ENCODE results near the gene OTOS. TPM values are rescaled to one million over a fixed set of nuclear protein-coding genes. Genes with fewer than 3 reads are reported as not detected.

Gene OTOS
- total and polyA plus RNA-seq, 2 of the 13 experiments (the other 11 are each of a cell fraction or from before 2014, with no cell fraction given), result not detected

- TF ChIP-seq, protein P1, sequence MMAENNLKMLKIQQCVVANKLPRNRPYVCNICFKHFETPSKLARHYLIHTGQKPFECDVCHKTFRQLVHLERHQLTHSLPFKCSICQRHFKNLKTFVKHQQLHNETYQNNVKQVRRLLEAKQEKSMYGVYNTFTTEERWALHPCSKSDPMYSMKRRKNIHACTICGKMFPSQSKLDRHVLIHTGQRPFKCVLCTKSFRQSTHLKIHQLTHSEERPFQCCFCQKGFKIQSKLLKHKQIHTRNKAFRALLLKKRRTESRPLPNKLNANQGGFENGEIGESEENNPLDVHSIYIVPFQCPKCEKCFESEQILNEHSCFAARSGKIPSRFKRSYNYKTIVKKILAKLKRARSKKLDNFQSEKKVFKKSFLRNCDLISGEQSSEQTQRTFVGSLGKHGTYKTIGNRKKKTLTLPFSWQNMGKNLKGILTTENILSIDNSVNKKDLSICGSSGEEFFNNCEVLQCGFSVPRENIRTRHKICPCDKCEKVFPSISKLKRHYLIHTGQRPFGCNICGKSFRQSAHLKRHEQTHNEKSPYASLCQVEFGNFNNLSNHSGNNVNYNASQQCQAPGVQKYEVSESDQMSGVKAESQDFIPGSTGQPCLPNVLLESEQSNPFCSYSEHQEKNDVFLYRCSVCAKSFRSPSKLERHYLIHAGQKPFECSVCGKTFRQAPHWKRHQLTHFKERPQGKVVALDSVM (CRISPR knock-in tag; IDR thresholded peaks at IDR 0.05), result no peak
- TF ChIP-seq ZNF644 (CRISPR knock-in tag; IDR thresholded peaks at IDR 0.05; ENCODE audit: low read depth) (no peak), ARID2 (CRISPR knock-in tag; IDR thresholded peaks at IDR 0.05; ENCODE audit: borderline replicate concordance) (0 out of 2 replicates have a peak, but pooled peaks have one; percentile 11), GPBP1L1 (CRISPR knock-in tag; IDR thresholded peaks at IDR 0.05) (no peak), ZBTB39 (CRISPR knock-in tag; IDR thresholded peaks at IDR 0.05) (no peak), ZNF703 (CRISPR knock-in tag; IDR thresholded peaks at IDR 0.05; ENCODE audit: borderline replicate concordance) (0 out of 2 replicates have a peak, but pooled peaks have one; percentile 82), TEAD2 (CRISPR knock-in tag; IDR thresholded peaks at IDR 0.05) (no peak), ZNF337 (CRISPR knock-in tag; IDR thresholded peaks at IDR 0.05; ENCODE audit: borderline replicate concordance, low read depth) (peak; percentile 74; the same call in 1 of the 2 replicates), SUZ12 (IDR thresholded peaks at IDR 0.05; ENCODE audit: low read depth, low read length) (no peak), SETDB1 (CRISPR knock-in tag; IDR thresholded peaks at IDR 0.05; ENCODE audit: borderline replicate concordance) (no peak), ZFP37 (CRISPR knock-in tag; IDR thresholded peaks at IDR 0.05; ENCODE audit: borderline replicate concordance) (no peak), MNT (IDR thresholded peaks at IDR 0.05) (peak; percentile 4; the same call in 1 of the 2 replicates), ZNF10 (CRISPR knock-in tag; IDR thresholded peaks at IDR 0.05; ENCODE audit: borderline replicate concordance, low read depth) (no peak), ZSCAN31 (CRISPR knock-in tag; IDR thresholded peaks at IDR 0.05; ENCODE audit: low read depth) (peak; percentile 93)
- TF ChIP-seq, protein P2, sequence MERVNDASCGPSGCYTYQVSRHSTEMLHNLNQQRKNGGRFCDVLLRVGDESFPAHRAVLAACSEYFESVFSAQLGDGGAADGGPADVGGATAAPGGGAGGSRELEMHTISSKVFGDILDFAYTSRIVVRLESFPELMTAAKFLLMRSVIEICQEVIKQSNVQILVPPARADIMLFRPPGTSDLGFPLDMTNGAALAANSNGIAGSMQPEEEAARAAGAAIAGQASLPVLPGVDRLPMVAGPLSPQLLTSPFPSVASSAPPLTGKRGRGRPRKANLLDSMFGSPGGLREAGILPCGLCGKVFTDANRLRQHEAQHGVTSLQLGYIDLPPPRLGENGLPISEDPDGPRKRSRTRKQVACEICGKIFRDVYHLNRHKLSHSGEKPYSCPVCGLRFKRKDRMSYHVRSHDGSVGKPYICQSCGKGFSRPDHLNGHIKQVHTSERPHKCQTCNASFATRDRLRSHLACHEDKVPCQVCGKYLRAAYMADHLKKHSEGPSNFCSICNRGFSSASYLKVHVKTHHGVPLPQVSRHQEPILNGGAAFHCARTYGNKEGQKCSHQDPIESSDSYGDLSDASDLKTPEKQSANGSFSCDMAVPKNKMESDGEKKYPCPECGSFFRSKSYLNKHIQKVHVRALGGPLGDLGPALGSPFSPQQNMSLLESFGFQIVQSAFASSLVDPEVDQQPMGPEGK (CRISPR knock-in tag; IDR thresholded peaks at IDR 0.05), result no peak; the same call in 1 of the 2 replicates
- TF ChIP-seq, protein P3, sequence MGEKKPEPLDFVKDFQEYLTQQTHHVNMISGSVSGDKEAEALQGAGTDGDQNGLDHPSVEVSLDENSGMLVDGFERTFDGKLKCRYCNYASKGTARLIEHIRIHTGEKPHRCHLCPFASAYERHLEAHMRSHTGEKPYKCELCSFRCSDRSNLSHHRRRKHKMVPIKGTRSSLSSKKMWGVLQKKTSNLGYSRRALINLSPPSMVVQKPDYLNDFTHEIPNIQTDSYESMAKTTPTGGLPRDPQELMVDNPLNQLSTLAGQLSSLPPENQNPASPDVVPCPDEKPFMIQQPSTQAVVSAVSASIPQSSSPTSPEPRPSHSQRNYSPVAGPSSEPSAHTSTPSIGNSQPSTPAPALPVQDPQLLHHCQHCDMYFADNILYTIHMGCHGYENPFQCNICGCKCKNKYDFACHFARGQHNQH (CRISPR knock-in tag; IDR thresholded peaks at IDR 0.05), result peak; percentile 78
Measured at GRCh38 chr2:240136013-240136670, 4.3 kb downstream of the OTOS start, which contains the start of gene COPS9 (continued).
